Loucy (cell line): Measurements from ENCODE around the gene GTF2IRD1.

Experiments
- EZH2phosphoT487 ChIP-seq: fragments of 200-600 bp; IDR thresholded peaks from 2 replicates; pipeline ENCODE4 v1.6.1; 2018; ENCODE audit warnings: antibody characterized with exemption, mild to moderate bottlenecking, moderate library complexity, borderline replicate concordance
- TF ChIP-seq, protein P1 (sequence below): fragments of 200-600 bp; sonication (generic); conservative IDR thresholded peaks from 2 replicates; pipeline ENCODE4 v1.5.1; 2014; ENCODE audit warnings: mild to moderate bottlenecking, antibody characterized with exemption, low read length

DNA sequence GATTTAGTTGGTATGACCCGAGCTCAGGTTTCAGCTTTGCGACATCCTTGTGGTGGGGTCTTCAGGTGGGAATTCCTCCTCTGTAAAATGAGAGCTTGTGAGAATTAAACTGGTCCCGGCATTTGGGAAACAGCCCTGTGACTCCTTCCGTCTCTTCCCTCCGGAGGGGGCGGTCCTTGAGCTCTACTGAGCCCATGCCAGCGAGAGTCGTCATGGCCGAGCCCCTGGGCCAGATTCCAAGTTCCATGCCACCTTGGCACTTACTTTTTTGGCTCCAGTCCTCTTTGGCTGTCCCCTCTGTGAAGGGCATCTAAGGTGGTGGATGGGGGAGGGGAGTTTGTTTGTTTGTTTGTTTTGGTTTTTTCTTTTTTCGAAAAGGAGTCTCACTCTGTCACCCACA, 47.6 kb downstream of the GTF2IRD1 start:
- TF ChIP-seq, protein P1, sequence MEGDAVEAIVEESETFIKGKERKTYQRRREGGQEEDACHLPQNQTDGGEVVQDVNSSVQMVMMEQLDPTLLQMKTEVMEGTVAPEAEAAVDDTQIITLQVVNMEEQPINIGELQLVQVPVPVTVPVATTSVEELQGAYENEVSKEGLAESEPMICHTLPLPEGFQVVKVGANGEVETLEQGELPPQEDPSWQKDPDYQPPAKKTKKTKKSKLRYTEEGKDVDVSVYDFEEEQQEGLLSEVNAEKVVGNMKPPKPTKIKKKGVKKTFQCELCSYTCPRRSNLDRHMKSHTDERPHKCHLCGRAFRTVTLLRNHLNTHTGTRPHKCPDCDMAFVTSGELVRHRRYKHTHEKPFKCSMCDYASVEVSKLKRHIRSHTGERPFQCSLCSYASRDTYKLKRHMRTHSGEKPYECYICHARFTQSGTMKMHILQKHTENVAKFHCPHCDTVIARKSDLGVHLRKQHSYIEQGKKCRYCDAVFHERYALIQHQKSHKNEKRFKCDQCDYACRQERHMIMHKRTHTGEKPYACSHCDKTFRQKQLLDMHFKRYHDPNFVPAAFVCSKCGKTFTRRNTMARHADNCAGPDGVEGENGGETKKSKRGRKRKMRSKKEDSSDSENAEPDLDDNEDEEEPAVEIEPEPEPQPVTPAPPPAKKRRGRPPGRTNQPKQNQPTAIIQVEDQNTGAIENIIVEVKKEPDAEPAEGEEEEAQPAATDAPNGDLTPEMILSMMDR: no peak
- TF ChIP-seq EZH2phosphoT487: no peak
